ENCODE results near the gene SLC7A8. TPM values are rescaled to one million over a fixed set of nuclear protein-coding genes. Genes with fewer than 3 reads are reported as not detected.

Gene SLC7A8
- total and polyA plus RNA-seq, 10 of the 15 experiments (the other 5 are each of a cell fraction or from before 2014, with no cell fraction given): 0.06 to 0.28 (median 0.21) TPM; not detected in 7

DNA sequence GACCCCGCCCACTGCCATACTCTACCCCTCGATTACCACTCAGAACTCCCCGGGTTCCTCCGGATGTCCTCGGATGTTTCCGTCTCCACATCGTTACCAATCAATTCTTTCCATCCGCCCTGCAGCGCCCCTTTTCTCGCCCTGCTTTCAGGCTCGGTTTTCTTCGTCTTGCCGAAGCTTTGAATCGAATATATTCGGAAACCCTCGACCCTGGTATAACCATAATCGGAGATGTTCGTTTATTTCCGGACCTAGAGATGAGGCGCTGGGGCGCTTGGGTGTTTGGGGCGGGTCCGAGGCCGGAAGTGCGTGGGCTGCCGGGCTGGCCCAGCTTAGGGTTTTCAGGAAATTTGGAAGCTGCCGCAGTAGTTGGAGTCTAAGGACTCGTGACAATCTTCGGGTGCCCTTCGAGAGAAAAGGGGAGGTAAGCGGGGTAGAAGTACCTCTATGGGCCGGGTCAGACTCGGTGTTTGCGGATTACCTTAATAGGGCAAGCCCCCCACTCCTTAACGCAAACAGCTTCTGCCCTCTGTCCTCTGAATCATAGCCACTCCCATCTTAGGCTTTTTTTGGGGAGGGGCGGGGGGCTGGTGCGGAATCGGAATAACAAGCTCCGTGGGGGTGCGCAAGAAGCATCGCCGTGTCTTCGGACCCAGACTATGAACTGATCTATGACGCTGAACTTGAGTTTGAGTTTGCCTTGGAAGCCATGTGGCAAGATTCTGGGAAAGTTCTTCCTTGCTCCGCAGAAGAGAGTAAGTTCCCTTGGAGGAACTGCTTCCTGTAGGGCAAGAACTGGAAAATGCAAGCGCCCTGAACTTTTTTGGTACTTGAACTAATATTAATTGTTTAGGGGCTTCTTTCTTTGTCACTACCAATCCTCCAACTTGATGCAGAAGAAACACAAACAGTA is 88.0 kb downstream of the SLC7A8 start, which contains the start of gene C14orf119 (continued):
- TF ChIP-seq MYC (IDR thresholded peaks at IDR 0.05; ENCODE audit: insufficient read depth, insufficient read length, insufficient replicate concordance, low read length, severe bottlenecking) (no peak), ZZZ3 (IDR thresholded peaks at IDR 0.05; ENCODE audit: control insufficient read depth, insufficient read length, low read depth) (no peak), NR2C2 (IDR thresholded peaks at IDR 0.05; ENCODE audit: borderline replicate concordance, control insufficient read depth, insufficient read length, low read depth) (no peak), NFXL1 (IDR thresholded peaks at IDR 0.05; ENCODE audit: borderline replicate concordance) (no peak), ZNF384 (IDR thresholded peaks at IDR 0.05; ENCODE audit: borderline replicate concordance, low read depth, low read length) (no peak), PAX8 (IDR thresholded peaks at IDR 0.05) (no peak), ETV6 (conservative IDR thresholded peaks at IDR 0.05 in 1 of 2, IDR thresholded peaks at IDR 0.05 in 1 of 2; ENCODE audit: borderline replicate concordance in 1 of 2, low read depth in 1 of 2) (no peak), SPI1 (IDR thresholded peaks at IDR 0.05; ENCODE audit: borderline replicate concordance, insufficient read depth, low read depth, low read length) (no peak), YY1 (IDR thresholded peaks at IDR 0.05; ENCODE audit: low read depth, low read length) (no peak), CBX3 (IDR thresholded peaks at IDR 0.05; ENCODE audit: borderline replicate concordance, low read depth) (no peak), WRNIP1 (IDR thresholded peaks at IDR 0.05; ENCODE audit: borderline replicate concordance, low read depth, low read length) (no peak), RUNX3 (IDR thresholded peaks at IDR 0.05; ENCODE audit: low read length) (peak; percentile 57), ZNF622 (IDR thresholded peaks at IDR 0.05) (no peak)
- TF ChIP-seq, protein P1, sequence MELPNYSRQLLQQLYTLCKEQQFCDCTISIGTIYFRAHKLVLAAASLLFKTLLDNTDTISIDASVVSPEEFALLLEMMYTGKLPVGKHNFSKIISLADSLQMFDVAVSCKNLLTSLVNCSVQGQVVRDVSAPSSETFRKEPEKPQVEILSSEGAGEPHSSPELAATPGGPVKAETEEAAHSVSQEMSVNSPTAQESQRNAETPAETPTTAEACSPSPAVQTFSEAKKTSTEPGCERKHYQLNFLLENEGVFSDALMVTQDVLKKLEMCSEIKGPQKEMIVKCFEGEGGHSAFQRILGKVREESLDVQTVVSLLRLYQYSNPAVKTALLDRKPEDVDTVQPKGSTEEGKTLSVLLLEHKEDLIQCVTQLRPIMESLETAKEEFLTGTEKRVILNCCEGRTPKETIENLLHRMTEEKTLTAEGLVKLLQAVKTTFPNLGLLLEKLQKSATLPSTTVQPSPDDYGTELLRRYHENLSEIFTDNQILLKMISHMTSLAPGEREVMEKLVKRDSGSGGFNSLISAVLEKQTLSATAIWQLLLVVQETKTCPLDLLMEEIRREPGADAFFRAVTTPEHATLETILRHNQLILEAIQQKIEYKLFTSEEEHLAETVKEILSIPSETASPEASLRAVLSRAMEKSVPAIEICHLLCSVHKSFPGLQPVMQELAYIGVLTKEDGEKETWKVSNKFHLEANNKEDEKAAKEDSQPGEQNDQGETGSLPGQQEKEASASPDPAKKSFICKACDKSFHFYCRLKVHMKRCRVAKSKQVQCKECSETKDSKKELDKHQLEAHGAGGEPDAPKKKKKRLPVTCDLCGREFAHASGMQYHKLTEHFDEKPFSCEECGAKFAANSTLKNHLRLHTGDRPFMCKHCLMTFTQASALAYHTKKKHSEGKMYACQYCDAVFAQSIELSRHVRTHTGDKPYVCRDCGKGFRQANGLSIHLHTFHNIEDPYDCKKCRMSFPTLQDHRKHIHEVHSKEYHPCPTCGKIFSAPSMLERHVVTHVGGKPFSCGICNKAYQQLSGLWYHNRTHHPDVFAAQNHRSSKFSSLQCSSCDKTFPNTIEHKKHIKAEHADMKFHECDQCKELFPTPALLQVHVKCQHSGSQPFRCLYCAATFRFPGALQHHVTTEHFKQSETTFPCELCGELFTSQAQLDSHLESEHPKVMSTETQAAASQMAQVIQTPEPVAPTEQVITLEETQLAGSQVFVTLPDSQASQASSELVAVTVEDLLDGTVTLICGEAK (IDR thresholded peaks at IDR 0.05; ENCODE audit: borderline replicate concordance): peak; percentile 70; the same call in 1 of the 2 replicates
- TF ChIP-seq, protein P2, sequence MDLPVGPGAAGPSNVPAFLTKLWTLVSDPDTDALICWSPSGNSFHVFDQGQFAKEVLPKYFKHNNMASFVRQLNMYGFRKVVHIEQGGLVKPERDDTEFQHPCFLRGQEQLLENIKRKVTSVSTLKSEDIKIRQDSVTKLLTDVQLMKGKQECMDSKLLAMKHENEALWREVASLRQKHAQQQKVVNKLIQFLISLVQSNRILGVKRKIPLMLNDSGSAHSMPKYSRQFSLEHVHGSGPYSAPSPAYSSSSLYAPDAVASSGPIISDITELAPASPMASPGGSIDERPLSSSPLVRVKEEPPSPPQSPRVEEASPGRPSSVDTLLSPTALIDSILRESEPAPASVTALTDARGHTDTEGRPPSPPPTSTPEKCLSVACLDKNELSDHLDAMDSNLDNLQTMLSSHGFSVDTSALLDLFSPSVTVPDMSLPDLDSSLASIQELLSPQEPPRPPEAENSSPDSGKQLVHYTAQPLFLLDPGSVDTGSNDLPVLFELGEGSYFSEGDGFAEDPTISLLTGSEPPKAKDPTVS (IDR thresholded peaks at IDR 0.05; ENCODE audit: low read depth, low read length): no peak
- TF ChIP-seq, protein P3, sequence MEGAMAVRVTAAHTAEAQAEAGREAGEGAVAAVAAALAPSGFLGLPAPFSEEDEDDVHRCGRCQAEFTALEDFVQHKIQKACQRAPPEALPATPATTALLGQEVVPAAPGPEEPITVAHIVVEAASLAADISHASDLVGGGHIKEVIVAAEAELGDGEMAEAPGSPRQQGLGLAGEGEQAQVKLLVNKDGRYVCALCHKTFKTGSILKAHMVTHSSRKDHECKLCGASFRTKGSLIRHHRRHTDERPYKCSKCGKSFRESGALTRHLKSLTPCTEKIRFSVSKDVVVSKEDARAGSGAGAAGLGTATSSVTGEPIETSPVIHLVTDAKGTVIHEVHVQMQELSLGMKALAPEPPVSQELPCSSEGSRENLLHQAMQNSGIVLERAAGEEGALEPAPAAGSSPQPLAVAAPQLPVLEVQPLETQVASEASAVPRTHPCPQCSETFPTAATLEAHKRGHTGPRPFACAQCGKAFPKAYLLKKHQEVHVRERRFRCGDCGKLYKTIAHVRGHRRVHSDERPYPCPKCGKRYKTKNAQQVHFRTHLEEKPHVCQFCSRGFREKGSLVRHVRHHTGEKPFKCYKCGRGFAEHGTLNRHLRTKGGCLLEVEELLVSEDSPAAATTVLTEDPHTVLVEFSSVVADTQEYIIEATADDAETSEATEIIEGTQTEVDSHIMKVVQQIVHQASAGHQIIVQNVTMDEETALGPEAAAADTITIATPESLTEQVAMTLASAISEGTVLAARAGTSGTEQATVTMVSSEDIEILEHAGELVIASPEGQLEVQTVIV (IDR thresholded peaks at IDR 0.05; ENCODE audit: borderline replicate concordance, partially characterized antibody): no peak

Data from GM12878 (cell line).